PC-9 (cell line): Measurements from ENCODE around the gene SPACA1. TPM values are rescaled to one million over a fixed set of nuclear protein-coding genes. Genes with fewer than 3 reads are reported as not detected.
"Not testable (repeated sequence)": the region's sequence is repeated elsewhere in the genome, so short reads cannot be mapped to it uniquely, and the experiment has no call there.

Source experiments
- Bru-seq: library from RNA; stranded (reverse); fragments of 400-500 nt; gene quantifications from one replicate; lab custom pipeline; 2021; lab: Mats Ljungman, UMichigan
- BruChase-seq, 2 experiments: library from RNA; stranded (reverse); fragments of 400-500 nt; gene quantifications; one replicate each; lab custom pipeline; 2021; lab: Mats Ljungman, UMichigan
- BruUV-seq: library from RNA; stranded (reverse); fragments of 400-500 nt; replicated peaks from 2 replicates; lab custom pipeline; 2021; lab: Mats Ljungman, UMichigan
- CTCF ChIA-PET: fragments of 300-600 bp; sonication (Branson Sonifier 250); formaldehyde crosslinking; loops from one replicate; lab custom pipeline; 2022; ENCODE audit warnings: antibody characterized with exemption; lab: Charles Lee
- POLR2A ChIA-PET: fragments of 300-600 bp; sonication (Branson Sonifier 250); formaldehyde crosslinking; loops from one replicate; lab custom pipeline; 2022; ENCODE audit warnings: antibody characterized with exemption; ENCODE audit not compliant: unreplicated experiment; lab: Charles Lee
- DNase-seq, 2 experiments: peaks; one replicate each; pipeline versions ENCODE4 v3.0.0 to v3.0.0-alpha.2; 2015 to 2022; ENCODE audit warnings: mixed read lengths in 1 of 2
- H2AFZ ChIP-seq: fragments of 200-600 bp; sonication (generic); 2 replicates; pipeline ENCODE4 v1.8.1; 2017; ENCODE audit warnings: antibody characterized with exemption
- H3F3A ChIP-seq: fragments of 200-600 bp; sonication (generic); 2 replicates; pipeline ENCODE4 v1.8.1; 2017; ENCODE audit warnings: antibody characterized with exemption, mild to moderate bottlenecking, low read depth; ENCODE audit not compliant: insufficient read depth
- H3K27ac ChIP-seq: fragments of 200-600 bp; sonication (generic); 2 replicates; pipeline ENCODE4 v1.6.1; 2016; ENCODE audit warnings: mixed run types
- H3K27me3 ChIP-seq: fragments of 200-600 bp; sonication (generic); 2 replicates; pipeline ENCODE4 v1.6.1; 2016; ENCODE audit warnings: low read depth, mixed run types; ENCODE audit not compliant: insufficient read depth
- H3K36me3 ChIP-seq: fragments of 200-600 bp; sonication (generic); 2 replicates; pipeline ENCODE4 v1.6.1; 2016; ENCODE audit warnings: low read depth, mixed run types
- H3K4me1 ChIP-seq: fragments of 200-600 bp; sonication (generic); replicated peaks from 2 replicates; pipeline ENCODE4 v1.6.1; 2016; ENCODE audit warnings: mixed run types; ENCODE audit not compliant: insufficient read depth
- H3K4me2 ChIP-seq: fragments of 200-600 bp; sonication (generic); 2 replicates; pipeline ENCODE4 v1.6.1; 2017; ENCODE audit warnings: mixed run types
- H3K4me3 ChIP-seq: fragments of 200-600 bp; sonication (generic); 2 replicates; pipeline ENCODE4 v1.6.1; 2016; ENCODE audit warnings: mixed run types
- H3K79me2 ChIP-seq: fragments of 200-600 bp; sonication (generic); 2 replicates; pipeline ENCODE4 v1.6.1; 2017; ENCODE audit warnings: low read depth, mixed run types
- H3K9me2 ChIP-seq: fragments of 200-600 bp; sonication (generic); 2 replicates; pipeline ENCODE4 v1.8.1; 2017; ENCODE audit warnings: mild to moderate bottlenecking; ENCODE audit not compliant: insufficient read depth
- H3K9me3 ChIP-seq: fragments of 200-600 bp; sonication (generic); 2 replicates; pipeline ENCODE4 v1.8.1; 2016; ENCODE audit warnings: low read depth; ENCODE audit not compliant: insufficient read depth
- H4K20me1 ChIP-seq: fragments of 200-600 bp; sonication (generic); 2 replicates; pipeline ENCODE4 v1.8.1; 2017; ENCODE audit not compliant: insufficient read depth
- EZH2 ChIP-seq: fragments of 200-600 bp; sonication (generic); IDR thresholded peaks from 2 replicates; pipeline ENCODE4 v1.8.0; 2017; ENCODE audit warnings: antibody characterized with exemption, low read depth
- intact Hi-C: fragments of 100-400 bp; cut with micrococcal nuclease; formaldehyde crosslinking; loops from one replicate; pipeline ENCODE4 v1.10.0; 2022; ENCODE audit not compliant: unreplicated experiment
- long read RNA-seq: library from polyadenylated mRNA; stranded (forward); transcript quantifications from one replicate; pipeline ENCODE4 v2.0.0, GENCODE V29; 2022
- total RNA-seq: library from RNA; stranded (reverse); gene quantifications from 2 replicates; pipeline ENCODE4 v1.2.3, GENCODE V29; 2021
- TF ChIP-seq, protein P1 (sequence below): fragments of 200-600 bp; sonication (generic); conservative IDR thresholded peaks from 2 replicates; pipeline ENCODE4 v1.6.1; 2017; ENCODE audit warnings: mixed run types, antibody characterized with exemption, mild to moderate bottlenecking, moderate library complexity

SPACA1 gene, protein sequence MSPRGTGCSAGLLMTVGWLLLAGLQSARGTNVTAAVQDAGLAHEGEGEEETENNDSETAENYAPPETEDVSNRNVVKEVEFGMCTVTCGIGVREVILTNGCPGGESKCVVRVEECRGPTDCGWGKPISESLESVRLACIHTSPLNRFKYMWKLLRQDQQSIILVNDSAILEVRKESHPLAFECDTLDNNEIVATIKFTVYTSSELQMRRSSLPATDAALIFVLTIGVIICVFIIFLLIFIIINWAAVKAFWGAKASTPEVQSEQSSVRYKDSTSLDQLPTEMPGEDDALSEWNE
- total RNA-seq (not detected in 2 replicates), Bru-seq, nascent RNA (not detected), BruChase-seq, experiment 1, labeled RNA remaining after a 2-hour chase (not detected), BruChase-seq, experiment 2, labeled RNA remaining after a 6-hour chase (not detected)
- long read RNA-seq, result 0 reads

DNA sequence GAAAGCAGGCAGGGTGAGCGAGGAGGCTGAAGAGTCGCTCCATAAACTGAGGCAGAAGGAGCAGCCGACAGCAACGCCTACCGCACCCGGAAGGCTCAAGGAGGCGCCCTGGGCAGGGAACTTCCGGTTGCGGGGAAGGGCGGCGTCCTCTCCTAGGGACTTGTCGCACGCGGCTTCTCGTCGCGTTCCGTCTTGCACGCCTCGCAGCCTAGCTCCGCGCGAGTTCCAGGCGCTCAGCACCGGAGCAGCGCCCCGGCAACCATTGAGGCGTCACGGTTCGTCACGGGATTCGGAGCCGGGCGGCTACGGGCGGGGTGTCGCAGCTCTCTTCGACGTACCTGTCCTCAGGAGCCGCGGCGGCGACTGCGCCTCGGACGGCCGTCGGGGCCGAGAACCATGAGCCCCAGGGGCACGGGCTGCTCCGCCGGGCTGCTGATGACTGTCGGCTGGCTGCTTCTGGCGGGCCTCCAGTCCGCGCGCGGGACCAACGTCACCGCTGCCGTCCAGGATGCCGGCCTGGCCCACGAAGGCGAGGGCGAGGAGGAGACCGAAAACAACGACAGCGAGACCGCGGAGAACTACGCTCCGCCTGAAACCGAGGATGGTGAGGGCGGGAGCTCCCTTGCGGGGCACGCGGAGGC is at the start of gene SPACA1:
Gene SPACA1 (plus strand): TSS at position 332 of the 641 bp plus-strand sequence. CDS start 65 bp downstream, at position 397.
- Histone ChIP-seq H3K79me2 (no peaks in the 10 kb centered on the region), H3K4me1 (no peaks in the 10 kb centered on the region), H3K36me3 (no peaks in the 10 kb centered on the region), H3K4me3 (no peak within 1 kb of the TSS), H4K20me1 (no peaks in the 10 kb centered on the region), H3F3A (no peaks in the 10 kb centered on the region), H3K4me2 (no peak within 1 kb of the TSS), H3K27ac (no peak within 1 kb of the TSS), H3K9me3 (no peaks in the 10 kb centered on the region), H2AFZ (no peak within 1 kb of the TSS), H3K27me3 (peaks cover 3% of the 10 kb centered on the region; the same call in 1 of the 2 replicates), H3K9me2 (no peaks in the 10 kb centered on the region)
- intact Hi-C loops, result no loop called here
- TF ChIP-seq EZH2, result no peak
- TF ChIP-seq, protein P1, sequence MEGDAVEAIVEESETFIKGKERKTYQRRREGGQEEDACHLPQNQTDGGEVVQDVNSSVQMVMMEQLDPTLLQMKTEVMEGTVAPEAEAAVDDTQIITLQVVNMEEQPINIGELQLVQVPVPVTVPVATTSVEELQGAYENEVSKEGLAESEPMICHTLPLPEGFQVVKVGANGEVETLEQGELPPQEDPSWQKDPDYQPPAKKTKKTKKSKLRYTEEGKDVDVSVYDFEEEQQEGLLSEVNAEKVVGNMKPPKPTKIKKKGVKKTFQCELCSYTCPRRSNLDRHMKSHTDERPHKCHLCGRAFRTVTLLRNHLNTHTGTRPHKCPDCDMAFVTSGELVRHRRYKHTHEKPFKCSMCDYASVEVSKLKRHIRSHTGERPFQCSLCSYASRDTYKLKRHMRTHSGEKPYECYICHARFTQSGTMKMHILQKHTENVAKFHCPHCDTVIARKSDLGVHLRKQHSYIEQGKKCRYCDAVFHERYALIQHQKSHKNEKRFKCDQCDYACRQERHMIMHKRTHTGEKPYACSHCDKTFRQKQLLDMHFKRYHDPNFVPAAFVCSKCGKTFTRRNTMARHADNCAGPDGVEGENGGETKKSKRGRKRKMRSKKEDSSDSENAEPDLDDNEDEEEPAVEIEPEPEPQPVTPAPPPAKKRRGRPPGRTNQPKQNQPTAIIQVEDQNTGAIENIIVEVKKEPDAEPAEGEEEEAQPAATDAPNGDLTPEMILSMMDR, result no peak
- POLR2A ChIA-PET, result no interaction called here
- CTCF ChIA-PET, result no interaction called here
- BruUV-seq, result no TSS peak
- DNase-seq, result no peak

DNA sequence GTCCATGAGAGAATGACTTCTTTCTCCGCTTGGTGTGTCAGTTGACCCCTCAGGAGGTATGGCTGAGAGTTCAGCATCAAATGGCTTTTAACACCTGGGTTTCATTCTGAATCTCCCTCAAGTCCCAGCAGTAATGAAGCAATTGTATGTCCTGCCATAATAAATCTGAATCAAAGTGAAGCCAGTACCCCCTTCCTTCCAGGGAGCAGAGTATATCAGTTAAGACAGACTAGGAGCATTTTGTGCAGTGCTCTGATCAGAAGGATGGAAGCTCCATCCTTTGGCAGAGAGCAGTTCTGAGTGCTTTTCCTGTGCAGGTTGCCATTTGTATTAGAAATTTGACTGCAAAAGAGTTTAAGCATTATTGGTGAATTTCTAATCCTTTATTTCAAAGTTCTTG is 46.9 kb upstream of the SPACA1 start:
- Histone ChIP-seq H3K79me2 (no peaks in the 10 kb centered on the region), H3F3A (no peaks in the 10 kb centered on the region), H3K9me2 (no peaks in the 10 kb centered on the region), H3K4me1 (no peaks in the 10 kb centered on the region), H3K27me3 (peaks cover 11% of the 10 kb centered on the region; the same call in 1 of the 2 replicates), H3K27ac (no peak overlapping the region), H3K36me3 (no peaks in the 10 kb centered on the region), H3K4me2 (no peak overlapping the region), H3K9me3 (no peaks in the 10 kb centered on the region), H2AFZ (no peak overlapping the region), H4K20me1 (no peaks in the 10 kb centered on the region), H3K4me3 (no peak overlapping the region)
- intact Hi-C loops, result no loop called here
- CTCF ChIA-PET, result no interaction called here
- TF ChIP-seq EZH2, result no peak
- TF ChIP-seq, protein P1, result no peak
- no TSS peak for BruUV-seq
- POLR2A ChIA-PET, result no interaction called here
- no peak for DNase-seq

DNA sequence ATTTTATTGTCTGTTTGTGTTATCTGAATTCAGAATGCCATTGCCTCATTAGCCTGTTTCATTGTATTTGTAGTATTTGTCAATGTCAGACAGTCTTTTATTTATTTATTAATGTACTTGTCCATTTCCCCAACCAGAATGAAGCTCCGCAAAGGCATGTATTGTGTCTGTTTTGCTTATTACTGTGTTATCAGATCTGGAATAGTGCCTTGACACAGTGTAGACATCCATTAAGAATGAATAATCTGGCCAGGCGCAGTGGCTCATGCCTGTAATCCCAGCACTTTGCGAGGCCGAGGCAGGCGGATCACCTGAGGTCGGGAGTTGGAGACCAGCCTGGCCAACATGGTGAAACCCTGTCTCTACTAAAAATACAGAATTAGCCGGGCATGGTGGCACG is 46.4 kb upstream of the SPACA1 start:
- H3K9me3 ChIP-seq, H3K4me2 ChIP-seq, H3K36me3 ChIP-seq, intact Hi-C loops, CTCF ChIA-PET, H3K4me1 ChIP-seq, H3F3A ChIP-seq, H4K20me1 ChIP-seq, H3K79me2 ChIP-seq, H3K27ac ChIP-seq, POLR2A ChIA-PET, H3K9me2 ChIP-seq, DNase-seq, BruUV-seq, H2AFZ ChIP-seq, H3K4me3 ChIP-seq: not testable (repeated sequence)
- peaks cover 11% of the 10 kb centered on the region; the same call in 1 of the 2 replicates for H3K27me3 ChIP-seq
